ENCODE data around the gene TRHDE.

DNA sequence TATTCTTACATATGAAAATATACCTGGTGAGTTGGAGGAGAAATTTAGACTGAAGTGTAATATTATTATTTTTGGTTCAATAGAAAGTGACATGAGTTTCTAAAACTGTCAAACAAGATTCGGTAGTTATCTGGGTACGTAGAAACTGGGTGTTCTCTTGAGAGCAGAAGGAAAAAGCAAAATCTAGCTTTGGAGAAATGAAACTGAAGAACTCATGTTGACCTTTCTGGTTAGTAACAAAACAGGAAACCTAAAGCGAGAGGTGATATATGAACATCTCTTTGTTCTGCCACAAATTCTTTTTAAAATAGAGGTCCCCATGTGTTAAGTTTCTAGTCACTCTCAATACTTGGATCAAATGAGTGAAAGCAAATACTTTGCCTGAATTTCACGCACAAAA lies 401.7 kb downstream of the TRHDE start:
- TF ChIP-seq CTCF (conservative IDR thresholded peaks at IDR 0.05; ENCODE audit: low read depth, low read length) = no peak
- TF ChIP-seq EZH2 (IDR thresholded peaks at IDR 0.05; ENCODE audit: borderline replicate concordance, low read depth, low read length, poor library complexity, severe bottlenecking) = no peak
